Stimulated activated CD4-positive, alpha-beta T cell treated with anti-CD3 and anti-CD28 coated beads, Interleukin-15, amount 100 ng/mL, for 1 hour (primary cell): ENCODE measurements around the gene FYCO1.

ENCODE experiments used
- DNase-seq, 2 donors: peaks; one replicate each; pipeline ENCODE4 v3.0.0-alpha.2; 2020; ENCODE audit warnings: low read depth in 1 of 2, low spot score in 1 of 2

The FYCO1 gene

DNA sequence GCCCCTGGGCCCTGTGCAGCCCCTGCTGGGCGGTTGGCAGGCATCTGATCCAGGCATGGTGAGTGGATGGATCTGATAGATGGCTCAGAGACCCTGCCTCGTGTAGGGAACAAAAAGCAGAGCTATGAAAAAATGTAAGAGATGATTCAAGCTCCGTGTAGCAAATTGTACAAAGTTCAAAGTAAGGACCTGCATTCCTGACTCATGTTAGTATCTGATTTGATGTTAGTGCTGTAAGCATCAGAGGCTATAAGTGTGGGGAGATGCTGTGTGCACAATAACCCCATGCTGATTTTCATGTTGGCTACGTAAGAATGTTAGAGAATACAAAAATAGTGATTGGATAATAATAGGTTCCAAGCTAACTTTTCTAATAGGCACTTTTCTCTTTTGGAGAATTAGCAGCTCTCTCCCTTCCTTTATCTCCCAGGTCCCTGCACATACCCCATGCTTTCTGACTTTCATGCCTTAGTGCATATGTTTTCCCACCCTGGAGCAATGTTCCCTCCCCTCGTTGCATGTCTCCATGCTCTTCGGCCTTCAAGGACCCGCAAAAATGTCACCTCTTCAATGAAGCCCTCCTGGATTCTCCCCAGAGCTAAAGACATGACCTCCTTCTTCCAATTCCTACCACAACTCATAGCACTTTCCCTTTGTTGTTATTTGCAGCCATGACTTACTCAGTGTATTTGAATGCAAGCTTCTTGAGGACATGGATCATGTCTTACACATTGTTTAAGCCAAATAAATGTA is 107.7 kb downstream of the FYCO1 start:
- DNase-seq: no peak

DNA sequence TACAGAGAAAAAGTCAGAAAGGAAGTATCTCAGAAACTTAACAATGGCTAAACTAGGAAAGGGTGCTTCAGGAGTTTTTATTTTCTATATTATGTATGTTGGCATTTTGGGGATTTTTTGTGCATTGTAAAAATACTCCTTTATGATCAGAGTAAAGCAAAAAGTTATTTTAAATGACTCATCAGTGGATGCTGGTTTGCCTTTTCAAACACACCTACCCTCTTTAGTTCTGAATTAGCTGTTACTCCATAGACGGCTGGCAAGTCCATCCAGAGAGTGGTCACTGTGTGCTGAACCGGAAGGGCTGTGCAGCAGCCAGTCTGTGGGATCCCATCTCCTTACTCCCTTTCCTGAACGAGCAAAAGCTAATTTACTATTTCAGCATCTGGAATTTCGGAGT is 108.3 kb downstream of the FYCO1 start:
- no peak for DNase-seq

DNA sequence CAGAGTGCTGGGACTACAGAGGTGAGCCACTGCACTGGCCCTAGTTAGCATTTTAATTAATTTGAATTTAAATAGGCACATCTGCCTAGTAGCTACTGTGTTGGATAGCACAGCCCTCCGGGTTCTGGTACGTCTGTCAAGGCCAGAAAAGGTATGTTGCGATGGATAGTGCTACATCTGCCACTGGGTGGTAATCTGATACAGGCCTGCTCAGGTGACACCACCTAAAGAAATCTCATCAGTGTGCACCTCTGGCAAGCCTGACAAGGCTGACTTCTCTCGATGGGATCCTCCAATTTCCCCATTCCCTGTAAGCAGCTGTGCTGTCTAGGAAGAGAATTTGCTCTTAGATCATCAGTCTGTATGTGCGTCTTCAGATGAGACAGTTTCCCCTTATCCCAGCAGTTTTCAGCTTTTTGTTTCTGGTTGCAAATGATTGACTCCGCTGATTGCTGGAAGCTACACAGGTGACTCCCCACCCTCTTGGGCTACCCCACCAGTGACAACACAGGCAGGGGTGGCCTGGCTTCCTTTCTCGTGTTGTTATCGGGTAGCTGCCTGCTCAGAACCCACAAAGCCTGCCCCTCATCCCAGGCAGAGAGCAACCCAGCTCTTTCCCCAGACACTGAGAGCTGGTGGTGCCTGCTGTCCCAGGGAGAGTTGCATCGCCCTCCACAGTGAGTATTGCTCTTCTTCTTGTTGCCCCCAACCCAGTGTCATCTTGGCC is 109.5 kb downstream of the FYCO1 start, which contains the start of gene CCR9:
CCR9 (plus strand) TSS at position 565 of the 727 bp plus-strand sequence. CDS start 8,391 bp downstream, outside the sequence.
- no peak for DNase-seq

DNA sequence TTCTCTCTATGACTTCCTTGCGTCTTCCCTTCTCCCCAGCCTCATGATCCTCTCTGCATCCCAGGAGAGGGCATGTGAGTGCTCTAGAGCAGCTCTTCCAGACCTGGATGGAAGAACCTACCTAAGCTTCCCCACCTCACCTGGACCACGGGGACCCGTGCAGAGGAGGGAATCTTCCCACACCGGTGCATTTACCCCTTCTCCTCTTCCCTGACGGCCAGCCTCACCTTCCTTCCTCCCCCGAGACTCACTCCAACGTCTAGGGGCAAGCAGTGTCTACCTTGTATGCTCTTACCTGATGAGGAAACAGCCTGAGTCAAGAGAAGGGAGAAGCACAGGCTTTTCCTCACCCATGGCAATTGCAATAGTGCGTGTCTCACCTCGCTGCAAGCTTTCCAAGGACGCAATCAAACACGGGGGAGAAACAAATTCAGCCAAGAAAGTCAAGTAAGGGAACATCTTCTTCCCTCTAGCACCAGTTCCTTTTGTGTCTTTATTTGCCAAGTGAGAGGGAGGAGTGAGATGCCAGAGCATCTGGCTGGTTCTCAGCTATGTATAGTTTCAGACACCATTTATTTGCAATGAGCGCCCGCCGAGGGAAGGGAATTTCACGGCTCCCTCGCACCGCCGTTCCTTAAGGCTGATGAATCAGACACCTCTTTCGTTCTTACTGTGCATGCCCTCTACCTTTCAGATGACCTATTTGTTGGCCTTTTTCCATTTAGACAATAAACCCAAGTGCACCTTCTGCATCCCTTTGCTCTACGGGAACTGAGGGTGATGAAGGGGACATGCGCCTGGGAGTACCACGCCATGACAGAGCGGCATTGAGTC is 111.0 kb downstream of the FYCO1 start:
- DNase-seq: no peak

DNA sequence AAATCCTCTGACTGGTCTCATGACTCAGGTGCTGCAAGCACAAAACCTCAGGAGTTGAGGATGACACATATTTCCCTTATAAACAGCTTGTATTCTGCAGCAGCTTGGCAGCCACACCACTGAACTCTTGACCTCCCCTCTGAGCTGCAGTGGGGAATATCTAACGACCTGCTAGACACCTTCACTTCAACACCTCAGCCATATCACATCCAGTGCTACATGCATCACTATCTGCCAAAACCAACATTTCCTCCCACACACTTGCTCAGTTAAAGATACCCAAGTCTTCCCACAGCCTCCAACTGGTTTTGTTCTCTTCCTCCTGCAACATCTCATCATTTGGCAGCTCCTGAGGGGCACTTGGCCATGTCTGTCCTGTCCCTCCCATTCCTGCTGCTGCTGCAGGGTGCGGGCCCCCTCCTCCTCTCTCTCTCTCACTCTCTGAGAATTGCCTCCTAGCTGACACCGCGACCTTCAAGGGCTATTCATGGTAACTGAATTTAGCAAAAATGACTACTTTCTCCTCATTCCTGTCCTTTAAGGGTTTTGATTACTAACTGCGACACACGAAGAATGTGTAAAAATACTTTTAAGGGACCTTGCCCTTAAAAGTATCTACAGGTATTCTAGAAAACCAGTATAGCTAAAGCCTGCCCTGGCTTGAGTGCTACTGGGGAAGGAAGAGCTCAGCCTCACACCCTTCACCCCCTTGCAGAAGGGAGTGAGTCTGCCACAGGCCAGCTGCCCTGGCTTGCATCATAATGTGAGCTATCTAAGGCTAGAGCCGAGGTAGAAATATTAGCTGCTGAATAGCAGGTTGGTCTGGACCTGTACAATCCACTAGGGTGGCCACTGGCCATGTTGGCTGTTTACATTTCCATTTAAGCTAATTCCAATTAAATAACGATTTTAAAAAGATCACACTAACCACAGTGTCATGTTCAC is 114.3 kb downstream of the FYCO1 start:
- DNase-seq: peak in 1 of 2 donors; percentile 21

DNA sequence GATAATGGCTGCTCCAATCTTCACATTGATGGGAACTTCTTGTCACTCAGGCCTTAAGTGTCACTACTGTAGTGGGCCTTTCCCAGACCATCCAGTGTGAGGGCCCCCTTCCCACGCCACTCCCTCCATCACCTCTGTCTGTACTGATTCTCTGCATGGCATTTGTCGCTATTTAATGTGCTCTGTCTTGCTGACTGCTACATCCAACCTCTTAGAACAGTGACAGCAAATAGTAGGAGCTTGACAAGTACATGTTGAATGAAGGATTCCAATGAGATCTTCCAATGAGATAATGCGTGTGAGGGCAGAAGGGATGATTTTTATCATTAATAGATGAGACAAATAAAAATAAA is 114.9 kb downstream of the FYCO1 start:
- no peak for DNase-seq

DNA sequence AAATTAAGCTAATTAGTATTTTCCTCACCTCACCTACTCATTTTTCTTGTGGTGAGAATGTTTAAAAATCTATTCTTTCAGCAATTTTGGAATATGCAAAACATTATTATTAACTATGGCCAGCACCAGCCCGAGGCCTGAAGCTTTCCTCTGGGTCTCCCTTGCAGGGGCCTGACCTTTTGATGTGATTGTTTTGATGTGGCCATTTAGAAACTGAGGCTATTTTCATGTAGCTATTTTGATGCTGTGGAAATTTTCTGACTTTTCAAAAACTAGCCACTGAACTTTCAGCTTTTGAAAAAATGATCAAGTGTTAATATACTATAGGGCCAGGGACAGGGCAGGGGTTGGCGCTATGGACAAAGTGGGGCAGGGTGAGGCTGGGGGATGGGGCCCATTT is 117.5 kb downstream of the FYCO1 start:
- no peak for DNase-seq

DNA sequence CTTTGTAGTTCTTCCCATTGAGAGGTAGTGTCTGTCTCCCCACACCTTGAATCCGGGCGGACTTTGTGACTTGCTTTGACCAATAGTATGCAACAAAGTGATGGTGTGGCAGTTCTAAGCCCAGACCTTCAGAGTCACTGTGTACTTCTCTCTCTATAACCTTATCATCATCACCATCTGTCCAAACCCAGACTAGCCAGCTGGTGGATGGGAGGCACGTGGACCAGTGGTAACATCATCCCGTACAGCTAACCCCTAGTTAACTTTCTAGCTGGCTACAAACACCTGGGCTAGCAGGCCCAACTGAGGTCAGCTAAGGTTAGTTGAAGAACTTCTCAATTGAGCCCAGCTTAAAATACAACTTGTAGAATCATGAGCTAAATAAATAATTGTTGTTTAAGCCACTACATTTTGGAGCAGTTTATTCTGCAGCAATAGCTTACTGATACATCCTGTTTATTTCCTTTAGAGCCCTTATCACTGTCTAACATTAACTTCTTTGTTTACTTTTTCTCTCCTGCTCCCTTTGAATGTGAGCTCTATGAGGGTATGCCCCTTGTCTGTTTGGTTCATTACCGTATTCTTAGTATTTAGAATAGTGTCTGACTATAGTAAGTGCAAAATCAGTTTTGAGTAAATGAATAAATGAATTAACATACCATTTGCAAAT is 120.8 kb downstream of the FYCO1 start:
- no peak for DNase-seq

DNA sequence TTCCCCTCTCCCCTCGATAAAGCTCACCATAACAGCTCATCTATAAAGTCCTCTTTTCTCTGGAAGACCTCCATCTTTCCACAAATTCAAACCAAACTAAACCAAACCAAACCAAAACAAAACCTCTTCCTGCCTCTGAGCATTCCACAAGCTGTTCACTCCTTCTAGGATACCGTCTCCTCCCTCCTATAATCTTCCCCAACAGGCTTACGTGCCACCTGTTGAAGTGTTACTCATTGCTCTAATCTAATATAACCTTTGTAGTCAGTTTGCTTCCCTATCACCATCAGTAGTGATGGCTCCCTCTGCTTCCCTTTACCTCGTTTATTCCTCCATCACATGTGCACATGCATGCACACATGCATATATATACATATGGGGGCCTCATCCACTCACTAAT is 122.0 kb downstream of the FYCO1 start:
- no peak for DNase-seq

DNA sequence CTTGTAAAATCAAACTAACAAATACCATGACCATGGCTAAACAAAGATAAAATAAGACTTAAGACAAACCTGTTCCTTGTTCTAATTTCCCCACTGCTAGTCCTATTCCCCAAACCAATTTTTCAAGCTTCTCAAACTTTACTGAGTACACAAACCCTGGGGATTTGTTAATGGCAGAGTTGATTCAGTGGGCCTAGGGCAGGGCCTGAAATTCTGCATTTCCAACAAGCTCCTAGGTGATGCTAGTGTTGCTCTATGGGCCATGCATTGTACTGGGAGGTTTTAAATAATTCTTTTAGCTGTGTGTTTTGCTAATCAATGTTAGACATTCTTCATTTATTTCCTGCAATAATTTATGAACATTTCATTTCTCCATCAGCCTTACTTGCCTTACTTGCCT is 122.6 kb downstream of the FYCO1 start:
- DNase-seq: no peak

DNA sequence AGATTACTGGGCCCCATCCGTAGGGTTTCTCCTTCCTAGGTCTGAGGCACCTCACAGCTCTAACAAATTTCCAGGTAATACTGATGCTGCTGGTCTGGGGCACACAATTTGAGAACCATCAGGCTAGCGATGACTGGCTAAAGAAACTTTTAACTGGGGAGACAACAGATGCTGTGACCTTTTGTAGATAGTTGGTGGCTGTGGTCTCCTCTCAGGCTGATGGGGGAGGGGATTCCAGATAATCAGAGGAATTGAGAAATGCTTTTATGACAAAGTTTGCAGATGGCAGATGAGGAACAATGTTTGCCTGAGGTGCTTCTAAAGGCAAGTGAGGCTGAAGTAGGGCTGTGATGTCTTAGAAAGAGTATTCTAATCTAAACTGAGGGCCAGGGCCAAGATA is 123.1 kb downstream of the FYCO1 start:
- no peak for DNase-seq

DNA sequence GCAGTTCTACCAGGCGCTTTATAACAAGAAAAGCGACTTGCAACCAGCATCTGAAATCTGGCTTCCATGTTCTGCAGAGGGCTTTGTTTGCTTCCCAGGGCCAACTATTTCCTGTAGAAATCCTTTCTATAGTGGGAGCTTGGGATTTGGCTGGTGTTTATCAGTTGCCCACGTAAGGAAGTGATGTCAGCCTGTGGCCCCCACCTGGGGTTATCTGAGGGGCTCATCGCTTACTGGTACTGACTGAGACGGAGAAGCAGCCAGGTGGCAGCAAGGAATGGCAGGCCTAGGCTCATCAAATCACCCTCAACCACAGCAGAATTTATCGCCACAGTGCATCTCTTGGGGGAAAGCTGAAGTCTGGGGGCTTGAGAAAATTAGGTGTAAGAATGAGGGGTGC is 123.8 kb downstream of the FYCO1 start:
- no peak for DNase-seq

DNA sequence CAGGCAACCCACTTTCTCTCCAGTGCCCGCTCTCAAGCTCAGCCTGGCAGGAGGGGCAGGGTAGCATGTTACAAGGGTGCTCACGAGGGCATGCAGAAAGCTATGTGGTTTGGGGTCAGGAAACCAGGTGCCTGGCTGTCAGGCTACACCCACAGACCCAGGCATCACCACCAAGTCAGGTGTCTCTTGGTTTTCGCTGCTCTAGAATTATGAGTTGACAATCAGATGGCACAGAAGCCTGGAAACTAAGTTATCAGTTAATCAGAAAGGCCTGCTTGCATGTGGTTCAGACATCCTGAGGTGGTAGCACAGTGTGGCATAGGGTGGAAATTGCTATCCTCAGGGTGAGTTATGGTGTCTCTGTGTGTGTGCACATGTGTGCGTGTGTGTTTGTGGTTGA is 125.5 kb downstream of the FYCO1 start:
- peak; percentile 9 to 40 for DNase-seq

DNA sequence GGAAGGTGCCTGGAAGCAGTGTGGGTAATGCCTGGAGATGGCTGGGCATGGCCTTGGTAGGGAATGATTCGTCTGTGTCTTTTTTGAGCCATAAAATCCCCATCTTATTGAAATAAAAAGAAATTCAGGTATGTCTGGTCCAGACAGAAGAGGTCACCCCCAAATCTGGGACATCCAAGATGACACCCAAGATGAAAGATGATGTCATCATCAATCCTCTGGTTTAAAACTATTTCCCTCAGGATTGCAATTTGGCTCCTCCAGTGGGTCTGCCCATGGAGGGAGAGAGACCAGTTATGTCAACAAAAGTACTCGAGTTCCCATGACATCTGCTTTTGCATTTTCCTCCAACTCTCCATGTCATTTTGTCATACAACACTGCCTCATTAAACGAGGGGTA is 126.0 kb downstream of the FYCO1 start:
- DNase-seq: no peak

DNA sequence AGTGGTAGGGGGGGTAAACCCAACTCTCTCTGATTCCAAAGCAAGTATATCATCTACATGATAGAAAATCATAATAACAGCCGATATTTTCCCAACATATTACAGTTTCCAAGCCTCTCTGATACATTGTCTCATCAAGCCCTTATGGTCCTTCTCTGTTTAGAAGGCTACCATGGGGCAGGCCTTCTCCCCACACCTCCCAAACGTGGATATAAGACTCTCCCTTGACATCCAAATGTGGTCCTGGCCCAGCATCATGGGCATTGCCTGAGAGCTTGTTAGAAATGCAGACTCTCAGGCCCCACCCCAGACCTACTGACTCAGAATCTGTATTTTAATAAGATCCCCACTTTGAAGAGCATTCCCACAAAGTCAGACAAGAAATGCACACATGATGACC is 127.0 kb downstream of the FYCO1 start:
- DNase-seq: no peak

DNA sequence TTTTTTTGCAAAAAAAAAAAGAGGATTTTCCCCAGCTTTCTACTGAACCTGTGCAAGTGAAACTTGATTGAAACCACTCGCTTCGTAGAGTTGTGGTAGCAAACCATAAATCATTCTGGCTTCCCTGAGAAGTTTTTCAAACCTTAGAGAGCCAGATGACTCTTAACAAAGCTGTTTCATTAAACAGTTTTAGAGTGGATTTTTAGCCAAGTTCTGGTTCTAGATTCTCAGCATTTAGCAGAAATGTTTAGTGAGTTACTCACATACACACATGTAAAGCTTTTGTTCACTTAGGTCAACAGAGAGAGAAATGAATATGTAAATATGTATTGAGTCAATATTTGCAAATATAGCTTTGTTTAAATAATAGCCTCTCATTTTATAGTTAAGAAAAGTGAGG is 127.4 kb downstream of the FYCO1 start:
- no peak for DNase-seq
